Nephron progenitor cell (in vitro differentiated cells): ENCODE measurements around the gene OMA1.

Experiments
- DNase-seq: peaks from one replicate; pipeline ENCODE4 v3.0.0; 2021
- H3K27ac Mint-ChIP-seq: 2 replicates; pipeline ENCODE4 v1.8.0; 2021; ENCODE audit warnings: mild to moderate bottlenecking, moderate library complexity, mixed read lengths
- H3K27me3 Mint-ChIP-seq: 2 replicates; pipeline ENCODE4 v1.8.0; 2021; ENCODE audit warnings: mild to moderate bottlenecking, low read depth, mixed read lengths; ENCODE audit not compliant: poor library complexity
- H3K36me3 Mint-ChIP-seq: 2 replicates; pipeline ENCODE4 v1.8.0; 2021; ENCODE audit warnings: low read depth, mixed read lengths
- H3K4me1 Mint-ChIP-seq: 2 replicates; pipeline ENCODE4 v1.8.0; 2021; ENCODE audit warnings: mixed read lengths
- H3K4me3 Mint-ChIP-seq: 2 replicates; pipeline ENCODE4 v1.8.0; 2021; ENCODE audit warnings: mild to moderate bottlenecking, moderate library complexity, mixed read lengths
- H3K9me3 Mint-ChIP-seq: 2 replicates; pipeline ENCODE4 v1.8.0; 2021; ENCODE audit warnings: mild to moderate bottlenecking, moderate library complexity, mixed read lengths
- CTCF ChIP-seq: fragments of 200-600 bp; sonication (generic); IDR thresholded peaks from 2 replicates; pipeline ENCODE4 v1.5.0; 2021; ENCODE audit warnings: antibody characterized with exemption

The OMA1 gene

GRCh38 chr1:58588396-58588795, 41.9 kb upstream of the OMA1 start:
- Mint-ChIP-seq H3K4me3 (no peak overlapping the region), H3K27me3 (peaks cover 36% of the 10 kb centered on the region), H3K9me3 (no peaks in the 10 kb centered on the region), H3K4me1 (peaks cover 16% of the 10 kb centered on the region), H3K27ac (no peak overlapping the region), H3K36me3 (no peaks in the 10 kb centered on the region)
- no peak for TF ChIP-seq CTCF
- DNase-seq: no peak

GRCh38 chr1:58587667-58588066, 41.1 kb upstream of the OMA1 start:
- no peak for TF ChIP-seq CTCF
- no peak overlapping the region for H3K4me3 Mint-ChIP-seq

GRCh38 chr1:58586271-58586670, 39.7 kb upstream of the OMA1 start:
- Mint-ChIP-seq H3K9me3 (no peaks in the 10 kb centered on the region), H3K36me3 (no peaks in the 10 kb centered on the region), H3K27ac (no peak overlapping the region), H3K4me3 (no peak overlapping the region), H3K27me3 (peaks cover 37% of the 10 kb centered on the region), H3K4me1 (no peaks in the 10 kb centered on the region)
- DNase-seq: no peak
- no peak for TF ChIP-seq CTCF

More at GRCh38 chr1:58587667-58588066, 41.1 kb upstream of the OMA1 start:
- no peak for DNase-seq
- H3K9me3 Mint-ChIP-seq: no peaks in the 10 kb centered on the region
- H3K27ac Mint-ChIP-seq: no peak overlapping the region
- H3K36me3 Mint-ChIP-seq: no peaks in the 10 kb centered on the region
- H3K4me1 Mint-ChIP-seq: peaks cover 9% of the 10 kb centered on the region
- H3K27me3 Mint-ChIP-seq: peaks cover 39% of the 10 kb centered on the region

- TF ChIP-seq CTCF: no peak
- no peaks in the 10 kb centered on the region for H3K9me3 Mint-ChIP-seq
- no peak for DNase-seq
- H3K36me3 Mint-ChIP-seq: no peaks in the 10 kb centered on the region
- peaks cover 37% of the 10 kb centered on the region for H3K27me3 Mint-ChIP-seq
- H3K4me3 Mint-ChIP-seq: no peak overlapping the region
- H3K4me1 Mint-ChIP-seq: no peaks in the 10 kb centered on the region
- H3K27ac Mint-ChIP-seq: no peak overlapping the region
Measured at GRCh38 chr1:58585581-58586151, 39.1 kb upstream of the OMA1 start.

GRCh38 chr1:58585166-58585565, 38.6 kb upstream of the OMA1 start:
- Mint-ChIP-seq H3K27me3 (peaks cover 36% of the 10 kb centered on the region), H3K4me1 (no peaks in the 10 kb centered on the region), H3K36me3 (no peaks in the 10 kb centered on the region), H3K27ac (no peak overlapping the region), H3K4me3 (no peak overlapping the region), H3K9me3 (no peaks in the 10 kb centered on the region)
- DNase-seq: no peak
- TF ChIP-seq CTCF: no peak
